NCI-H2196 (cell line): ENCODE measurements around the gene HUS1B.

Experiments
- DNase-seq: peaks from one replicate; lab custom pipeline; 2025; ENCODE audit not compliant: unreplicated experiment; lab: John Stamatoyannopoulos, UW

HUS1B gene

DNA sequence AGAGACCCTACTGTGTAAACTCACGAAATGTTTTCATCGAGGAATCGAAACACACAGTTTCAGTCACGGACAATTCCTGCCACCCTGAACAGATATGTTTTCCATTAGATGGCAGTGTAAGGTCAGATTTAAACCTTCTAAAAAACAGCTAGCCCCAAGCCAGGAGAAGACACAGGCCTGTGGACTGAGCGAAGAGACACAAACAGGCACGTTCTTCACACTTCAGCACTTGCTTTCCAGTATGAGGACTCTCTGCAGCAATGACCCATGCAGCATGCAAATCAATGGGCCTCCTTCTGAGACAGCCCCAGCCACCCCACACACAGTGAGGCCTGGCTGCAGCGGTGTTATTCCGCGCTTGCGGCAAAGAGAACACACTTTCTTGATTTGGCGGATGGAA is 31.9 kb downstream of the HUS1B start:
- no peak for DNase-seq

DNA sequence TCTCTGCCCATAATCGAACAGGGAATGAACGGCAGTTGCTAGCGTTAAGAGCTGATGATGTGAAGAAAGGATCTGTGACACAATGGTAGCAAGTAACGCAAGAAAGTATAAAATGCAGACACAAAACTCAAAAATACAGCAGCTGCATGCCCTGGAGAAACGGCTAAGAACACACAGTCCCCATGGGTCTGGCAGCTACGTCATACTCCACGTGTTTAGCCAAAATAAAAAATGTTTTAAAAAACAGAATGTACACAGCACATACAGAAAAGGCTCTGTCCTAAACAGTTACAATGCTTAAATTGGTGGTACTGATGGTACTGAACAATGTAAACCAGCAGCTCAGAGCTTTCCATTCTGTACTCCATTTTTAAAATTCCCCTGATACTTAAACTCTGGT is 34.4 kb downstream of the HUS1B start:
- DNase-seq: no peak

- no peak for DNase-seq
Observed at GRCh38 chr6:621931-622330, 35.0 kb downstream of the HUS1B start.

GRCh38 chr6:620950-621349 is 36.0 kb downstream of the HUS1B start:
- DNase-seq: no peak

DNA sequence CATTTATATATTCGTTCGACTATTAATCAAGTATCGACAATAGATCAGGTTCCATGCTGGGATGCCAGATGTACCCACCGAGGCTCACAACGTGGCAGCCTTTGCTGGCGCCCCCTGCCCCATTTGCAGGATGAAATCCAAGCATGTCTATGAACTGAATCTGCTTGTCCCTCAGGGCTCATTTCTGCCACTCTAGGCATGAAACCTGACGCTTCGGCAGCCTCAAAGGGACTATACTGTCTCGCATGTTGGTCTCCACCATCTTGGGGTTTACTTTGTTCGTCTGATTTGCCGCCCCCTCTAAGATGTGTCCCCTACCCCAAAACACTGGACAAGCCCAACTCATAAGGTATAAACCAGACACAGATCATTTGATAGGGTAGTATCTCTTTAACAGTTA is 36.7 kb downstream of the HUS1B start:
- DNase-seq: no peak

GRCh38 chr6:617456-618100 is 39.3 kb downstream of the HUS1B start:
- DNase-seq: no peak

DNA sequence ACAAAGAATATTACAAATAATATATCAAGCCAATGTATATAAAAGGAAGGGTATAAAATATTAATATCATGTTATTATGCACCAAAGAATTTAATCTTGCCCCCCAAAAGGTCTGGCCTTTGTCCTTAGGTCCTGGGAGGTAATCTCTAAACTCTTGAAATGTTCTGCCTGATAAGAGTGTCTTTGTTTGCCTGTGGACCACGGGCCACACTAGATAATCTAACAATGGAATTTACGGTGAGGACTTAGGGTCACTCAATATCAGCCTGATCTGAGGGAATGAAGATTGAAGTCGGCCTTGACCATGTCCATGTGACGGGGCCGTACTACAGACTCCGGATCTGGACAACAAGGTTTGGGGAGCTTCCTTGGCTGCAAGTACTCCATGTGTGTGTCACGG is 42.9 kb downstream of the HUS1B start:
- DNase-seq: no peak

- no peak for DNase-seq
Observed at GRCh38 chr6:611928-612327, 45.0 kb downstream of the HUS1B start.

GRCh38 chr6:610882-611281 is 46.0 kb downstream of the HUS1B start:
- DNase-seq: no peak

- DNase-seq: no peak
Observed at GRCh38 chr6:609905-610304, 47.0 kb downstream of the HUS1B start.

GRCh38 chr6:606829-607379 is 50.0 kb downstream of the HUS1B start:
- no peak for DNase-seq
